G401.6 (cell line): ENCODE results near the gene PRKN.

Experiments
- FAIRE-seq: peaks from 2 replicates; lab custom pipeline; 2012; peaks lifted over from hg19 to GRCh38; lab: Jason Lieb, UNC

The PRKN gene

GRCh38 chr6:162234631-162235030 lies 492.9 kb downstream of the PRKN start:
- no peak for FAIRE-seq

- FAIRE-seq, result no peak
Observed at GRCh38 chr6:162230147-162230752, 497.3 kb downstream of the PRKN start.

GRCh38 chr6:162229093-162229492 lies 498.5 kb downstream of the PRKN start:
- FAIRE-seq, result no peak

- no peak for FAIRE-seq
Observed at GRCh38 chr6:162226803-162227202, 500.8 kb downstream of the PRKN start.

GRCh38 chr6:162222521-162222920 lies 505.0 kb downstream of the PRKN start:
- no peak for FAIRE-seq

- no peak for FAIRE-seq
Observed at GRCh38 chr6:162220876-162221275, 506.7 kb downstream of the PRKN start.

GRCh38 chr6:162219266-162219665 lies 508.3 kb downstream of the PRKN start:
- no peak for FAIRE-seq

- FAIRE-seq, result no peak
Observed at GRCh38 chr6:162217811-162218493, 509.6 kb downstream of the PRKN start.

- no peak for FAIRE-seq
Observed at GRCh38 chr6:162217058-162217457, 510.5 kb downstream of the PRKN start.

GRCh38 chr6:162211777-162212176 lies 515.8 kb downstream of the PRKN start:
- FAIRE-seq, result no peak

GRCh38 chr6:162211022-162211421 lies 516.5 kb downstream of the PRKN start:
- FAIRE-seq, result no peak

- no peak for FAIRE-seq
Observed at GRCh38 chr6:162203287-162203686, 524.3 kb downstream of the PRKN start.

- no peak for FAIRE-seq
Observed at GRCh38 chr6:162200945-162201690, 526.4 kb downstream of the PRKN start.

GRCh38 chr6:162200041-162200440 lies 527.5 kb downstream of the PRKN start:
- FAIRE-seq, result no peak

- FAIRE-seq, result no peak
Observed at GRCh38 chr6:162198925-162199324, 528.6 kb downstream of the PRKN start.

- FAIRE-seq, result no peak
Observed at GRCh38 chr6:162198076-162198475, 529.5 kb downstream of the PRKN start.

- FAIRE-seq, result no peak
Observed at GRCh38 chr6:162195441-162195840, 532.1 kb downstream of the PRKN start.

- no peak for FAIRE-seq
Observed at GRCh38 chr6:162190981-162191380, 536.6 kb downstream of the PRKN start.

GRCh38 chr6:162187168-162187935 lies 540.2 kb downstream of the PRKN start:
- FAIRE-seq, result no peak

GRCh38 chr6:162184465-162184864 lies 543.1 kb downstream of the PRKN start:
- no peak for FAIRE-seq

- FAIRE-seq, result no peak
Observed at GRCh38 chr6:162181741-162182401, 545.7 kb downstream of the PRKN start.

- no peak for FAIRE-seq
Observed at GRCh38 chr6:162181111-162181510, 546.5 kb downstream of the PRKN start.
